Esophagus squamous epithelium (tissue), 5 donors: ENCODE results near the gene TMEM240. TPM values are rescaled to one million over a fixed set of nuclear protein-coding genes. Genes with fewer than 3 reads are reported as not detected.

ENCODE experiments used
- DNase-seq: peaks from one replicate; lab custom pipeline; 2025; lab: John Stamatoyannopoulos, UW
- H3K27ac ChIP-seq, 4 donors: fragments of 200-600 bp; sonication (generic); one replicate each; pipeline ENCODE4 v1.5.1; 2016 to 2019; ENCODE audit warnings: mild to moderate bottlenecking in 1 of 4
- H3K27me3 ChIP-seq, 4 donors: fragments of 200-600 bp; sonication (generic); 1 replicate in 3 of 4; 2 replicates in 1 of 4; pipeline versions ENCODE4 v1.5.1 to v1.6.0; 2017 to 2021; ENCODE audit warnings: antibody characterized with exemption in 1 of 4
- H3K36me3 ChIP-seq, 3 donors: fragments of 200-600 bp; sonication (generic); one replicate each; pipeline ENCODE4 v1.5.1; 2016 to 2019
- H3K4me1 ChIP-seq, 3 donors: fragments of 200-600 bp; sonication (generic); one replicate each; pipeline ENCODE4 v1.5.1; 2017 to 2019
- H3K4me3 ChIP-seq, 4 donors: fragments of 200-600 bp; sonication (generic); 1 replicate in 3 of 4; 2 replicates in 1 of 4; pipeline ENCODE4 v1.5.1; 2016 to 2019; ENCODE audit warnings: mild to moderate bottlenecking in 2 of 4, moderate library complexity in 1 of 4
- H3K9me3 ChIP-seq, 3 donors: fragments of 200-600 bp; sonication (generic); one replicate each; pipeline ENCODE4 v1.5.1; 2016 to 2019
- CTCF ChIP-seq, 6 experiments: fragments of 450-650 bp in 4 of 6; fragments of 200-600 bp in 2 of 6; sonication (generic) in 2 of 6; IDR thresholded peaks; one replicate each; pipeline ENCODE4 v1.5.1; 2016 to 2019; ENCODE audit warnings: antibody characterized with exemption in 6 of 6, mild to moderate bottlenecking in 4 of 6, moderate library complexity in 4 of 6
- POLR2A ChIP-seq, 4 donors: fragments of 450-650 bp; IDR thresholded peaks; one replicate each; pipeline ENCODE4 v1.6.1; 2017; ENCODE audit warnings: antibody characterized with exemption in 4 of 4, mild to moderate bottlenecking in 4 of 4, moderate library complexity in 3 of 4
- WGBS, 2 donors: methylation state at CpG; one replicate each; pipeline ENCODE4 v1.1.5; 2018; 5-methylcytosine and 5-hydroxymethylcytosine counted together
- intact Hi-C: fragments of 100-400 bp; cut with DNase I; formaldehyde crosslinking; loops from one replicate; pipeline ENCODE4 v1.15.0; 2022
- total RNA-seq, 4 donors: library from RNA; depleted of rRNA; stranded (reverse); fragments of >200 nt; gene quantifications; one replicate each; pipeline ENCODE4 v1.1.0, GENCODE V29; 2016
- donor health status: DM: yes; HTN: yes; CAD: no.

Gene TMEM240
- total RNA-seq, 4 donors from 2014 or later: 2.7 TPM; not detected in 3

- intact Hi-C loops: no loop called here
- no peak for TF ChIP-seq POLR2A (IDR thresholded peaks at IDR 0.05)
- TF ChIP-seq CTCF (IDR thresholded peaks at IDR 0.05): no peak
- Histone ChIP-seq H3K9me3 (no peaks in the 10 kb centered on the region), H3K36me3 (peaks cover 20 to 77% (median 48%) of the 10 kb centered on the region in 3 donors), H3K27me3 (no peaks in the 10 kb centered on the region), H3K4me3 (no peak overlapping the region), H3K4me1 (peaks cover 0 to 49% (median 21%) of the 10 kb centered on the region in 3 donors), H3K27ac (peak overlapping the region in 2 of 4 donors; percentile 16 to 18)
- no peak for DNase-seq
- 68 to 78% methylated on average over 12 of the region's 12 CpGs for WGBS, 2 donors
Observed at GRCh38 chr1:1563688-1564087, 23.3 kb upstream of the TMEM240 start.

DNA sequence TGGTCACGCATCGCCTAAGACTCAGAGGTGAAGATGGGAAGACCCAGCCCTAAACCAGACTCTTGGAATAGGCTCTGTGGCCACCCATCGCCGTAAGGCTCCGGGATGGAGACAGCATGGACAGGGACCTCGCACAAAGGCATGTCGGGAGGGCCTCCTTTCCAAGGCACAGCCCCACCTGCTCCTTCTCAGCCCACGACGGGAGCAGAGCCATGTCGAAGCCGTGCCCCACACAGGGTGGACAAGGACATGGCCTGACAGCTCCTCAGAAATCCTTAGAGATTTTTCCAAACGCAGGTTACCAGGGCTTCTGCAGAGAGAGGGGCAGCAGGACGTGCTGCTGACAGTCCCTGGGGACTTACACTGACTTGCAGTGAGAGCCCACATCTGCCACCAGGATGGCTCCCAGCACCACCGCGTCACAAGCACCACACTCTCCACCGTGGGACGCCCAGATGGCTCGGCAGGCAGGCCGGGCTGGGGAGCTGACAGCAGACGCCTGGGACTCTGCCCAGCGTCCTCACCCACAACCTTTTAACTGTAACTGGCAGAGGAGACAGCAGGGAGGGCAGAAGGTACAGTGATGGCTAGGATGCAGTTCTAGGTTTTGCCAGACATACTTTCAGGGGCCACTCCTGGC is 22.3 kb upstream of the TMEM240 start:
- no peak for DNase-seq
- Histone ChIP-seq H3K4me3 (no peak overlapping the region), H3K27ac (no peak overlapping the region), H3K36me3 (peaks cover 20 to 74% (median 48%) of the 10 kb centered on the region in 3 donors), H3K9me3 (no peaks in the 10 kb centered on the region), H3K27me3 (no peaks in the 10 kb centered on the region), H3K4me1 (peaks cover 0 to 46% (median 12%) of the 10 kb centered on the region in 3 donors)
- TF ChIP-seq CTCF (IDR thresholded peaks at IDR 0.05): no peak
- no peak for TF ChIP-seq POLR2A (IDR thresholded peaks at IDR 0.05)
- 86 to 100% methylated on average over 8 of the region's 21 CpGs for WGBS, 2 donors
- intact Hi-C loops: no loop called here

DNA sequence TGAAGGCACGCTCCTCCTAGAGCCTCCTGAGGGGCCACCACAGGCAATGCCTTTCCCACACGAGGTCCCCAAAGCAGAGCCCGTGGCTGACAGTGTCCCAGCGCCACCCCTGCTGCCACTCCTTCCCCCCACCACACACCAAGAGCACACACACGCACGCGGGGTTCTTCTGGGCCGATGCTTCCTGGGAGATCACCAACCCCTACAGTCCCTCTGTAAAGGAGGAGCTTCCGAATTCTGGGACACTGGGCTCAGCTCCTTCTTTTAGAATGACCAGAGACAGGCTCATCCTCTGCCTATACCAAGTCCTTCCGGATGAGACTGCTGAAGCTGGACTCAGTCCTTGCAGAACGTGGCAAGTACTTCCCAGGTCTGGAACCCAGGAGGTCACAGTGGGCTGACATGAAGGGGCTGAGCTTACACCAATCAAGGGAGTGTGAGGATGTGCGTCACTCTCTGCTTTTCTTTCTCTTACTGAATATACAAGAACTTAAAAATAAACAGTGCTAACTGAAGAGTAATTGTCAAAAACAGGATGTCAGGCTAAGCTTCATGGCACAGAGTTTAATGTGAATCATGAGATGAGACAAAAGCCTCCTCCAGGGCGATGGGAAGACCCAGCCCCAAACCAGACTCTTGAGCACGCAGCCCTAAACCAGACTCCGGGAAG is 21.5 kb upstream of the TMEM240 start:
- Histone ChIP-seq H3K36me3 (peaks cover 20 to 72% (median 48%) of the 10 kb centered on the region in 3 donors), H3K27ac (no peak overlapping the region), H3K9me3 (no peaks in the 10 kb centered on the region), H3K4me1 (peaks cover 0 to 44% (median 6%) of the 10 kb centered on the region in 3 donors), H3K27me3 (no peaks in the 10 kb centered on the region), H3K4me3 (no peak overlapping the region)
- no peak for TF ChIP-seq CTCF (IDR thresholded peaks at IDR 0.05)
- no peak for TF ChIP-seq POLR2A (IDR thresholded peaks at IDR 0.05)
- 90 to 98% methylated on average over 4 to 6 of the region's 15 CpGs for WGBS, 2 donors
- no peak for DNase-seq
- intact Hi-C loops: no loop called here

DNA sequence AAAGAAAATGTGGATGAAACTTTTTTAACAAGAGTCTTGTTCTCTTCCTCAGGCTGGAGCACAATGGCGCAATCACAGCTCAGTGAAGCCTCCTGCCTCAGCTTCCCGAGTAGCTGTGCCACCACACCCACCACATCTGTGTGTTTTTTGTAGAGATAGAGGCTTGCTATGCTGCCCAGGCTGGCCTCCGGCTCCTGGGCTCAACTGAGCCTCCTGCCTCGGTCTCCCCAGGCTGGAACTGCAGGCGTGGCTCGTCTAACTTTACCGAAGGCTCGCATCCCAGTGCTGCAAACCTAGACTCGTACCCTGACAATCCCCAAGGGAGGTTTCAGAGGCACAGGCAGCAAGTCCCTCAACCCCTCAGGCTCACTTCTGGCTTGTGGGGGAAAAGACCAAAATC is 19.8 kb upstream of the TMEM240 start:
- TF ChIP-seq POLR2A (IDR thresholded peaks at IDR 0.05): no peak
- TF ChIP-seq CTCF (IDR thresholded peaks at IDR 0.05): no peak
- no peak for DNase-seq
- H3K36me3 ChIP-seq: peaks cover 20 to 57% (median 39%) of the 10 kb centered on the region in 3 donors
- no peak overlapping the region for H3K4me3 ChIP-seq
- peaks cover 0 to 47% (median 3%) of the 10 kb centered on the region in 3 donors for H3K4me1 ChIP-seq
- H3K9me3 ChIP-seq: no peaks in the 10 kb centered on the region
- peak overlapping the region in 2 of 4 donors; percentile 25 to 52 for H3K27ac ChIP-seq
- 88 to 89% methylated on average over 8 to 9 of the region's 9 CpGs for WGBS, 2 donors
- H3K27me3 ChIP-seq: no peaks in the 10 kb centered on the region
- intact Hi-C loops: no loop called here

DNA sequence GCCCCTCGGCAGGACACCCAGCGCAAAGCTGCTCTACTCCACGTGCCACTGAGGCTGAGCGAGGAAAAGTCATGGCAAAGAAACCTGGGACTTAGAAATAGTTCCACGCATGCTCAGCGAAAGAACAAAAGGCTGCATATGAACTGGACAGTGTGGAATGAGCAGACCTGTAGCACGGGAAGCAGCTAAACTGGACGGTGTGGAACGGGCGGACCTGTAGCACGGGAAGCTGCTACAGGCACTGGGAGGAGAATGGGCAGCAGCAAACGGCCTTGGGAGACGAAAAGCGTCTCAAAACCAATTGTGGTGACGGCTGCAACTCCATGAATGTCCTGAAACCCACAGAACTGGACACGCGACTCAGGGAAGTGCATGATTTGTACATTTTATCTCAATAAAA is 18.6 kb upstream of the TMEM240 start:
- Histone ChIP-seq H3K36me3 (peaks cover 14 to 48% (median 29%) of the 10 kb centered on the region in 3 donors), H3K4me3 (no peak overlapping the region), H3K27ac (peak overlapping the region; percentile 28 to 66 (median 48)), H3K4me1 (peaks cover 5 to 54% (median 10%) of the 10 kb centered on the region in 3 donors), H3K27me3 (no peaks in the 10 kb centered on the region), H3K9me3 (no peaks in the 10 kb centered on the region)
- WGBS, 2 donors: 73 to 82% methylated on average over 17 of the region's 17 CpGs
- DNase-seq: no peak
- no peak for TF ChIP-seq POLR2A (IDR thresholded peaks at IDR 0.05)
- TF ChIP-seq CTCF (IDR thresholded peaks at IDR 0.05): no peak
- intact Hi-C loops: no loop called here
